Measurements from ENCODE around the gene TBCEL.
A peak's percentile ranks its signal among the peaks of the same experiment; 100 is the strongest.
"Not testable (repeated sequence)": the region's sequence is repeated elsewhere in the genome, so short reads cannot be mapped to it uniquely, and the experiment has no call there.

Gene TBCEL

GRCh38 chr11:120995184-120995583, 28.7 kb upstream of the TBCEL start:
- H3K27ac ChIP-seq (ENCODE audit: low read depth, low read length, severe bottlenecking) = no peak overlapping the region
- no peaks in the 10 kb centered on the region for H3K9me3 ChIP-seq (ENCODE audit: control insufficient read depth, low read length)
- H3K4me3 ChIP-seq (ENCODE audit: extremely low read depth, insufficient read depth, low read length, poor library complexity, severe bottlenecking) = no peak overlapping the region
- no peaks in the 10 kb centered on the region for H3K36me3 ChIP-seq (ENCODE audit: control insufficient read depth, insufficient read depth, low read length)
- WGBS, 2 experiments (ENCODE audit: insufficient coverage in 2 of 2) = 100% methylated on average over 1 of the region's 2 CpGs; no CpG with 5 or more reads in 1 of the 2 experiments
- H3K4me1 ChIP-seq (ENCODE audit: control insufficient read depth, insufficient read depth, low read length, poor library complexity, severe bottlenecking) = no peaks in the 10 kb centered on the region

GRCh38 chr11:120996973-120997372, 26.9 kb upstream of the TBCEL start:
- WGBS, 2 experiments (ENCODE audit: insufficient coverage in 2 of 2) = 86 to 87% methylated on average over 3 to 4 of the region's 5 CpGs
- Histone ChIP-seq H3K9me3 (ENCODE audit: control insufficient read depth, low read length) (no peaks in the 10 kb centered on the region), H3K4me3 (ENCODE audit: extremely low read depth, insufficient read depth, low read length, poor library complexity, severe bottlenecking) (no peak overlapping the region), H3K36me3 (ENCODE audit: control insufficient read depth, insufficient read depth, low read length) (no peaks in the 10 kb centered on the region), H3K27ac (ENCODE audit: low read depth, low read length, severe bottlenecking) (no peak overlapping the region), H3K4me1 (ENCODE audit: control insufficient read depth, insufficient read depth, low read length, poor library complexity, severe bottlenecking) (no peaks in the 10 kb centered on the region)

GRCh38 chr11:120998581-120998980, 25.3 kb upstream of the TBCEL start:
- Histone ChIP-seq H3K4me1 (ENCODE audit: control insufficient read depth, insufficient read depth, low read length, poor library complexity, severe bottlenecking) (no peaks in the 10 kb centered on the region), H3K4me3 (ENCODE audit: extremely low read depth, insufficient read depth, low read length, poor library complexity, severe bottlenecking) (no peak overlapping the region), H3K36me3 (ENCODE audit: control insufficient read depth, insufficient read depth, low read length) (no peaks in the 10 kb centered on the region), H3K9me3 (ENCODE audit: control insufficient read depth, low read length) (no peaks in the 10 kb centered on the region), H3K27ac (ENCODE audit: low read depth, low read length, severe bottlenecking) (no peak overlapping the region)
- 83 to 100% methylated on average over 1 of the region's 1 CpG for WGBS, 2 experiments (ENCODE audit: insufficient coverage in 2 of 2)

- H3K36me3 ChIP-seq (ENCODE audit: control insufficient read depth, insufficient read depth, low read length) = no peaks in the 10 kb centered on the region
- H3K9me3 ChIP-seq (ENCODE audit: control insufficient read depth, low read length) = no peaks in the 10 kb centered on the region
- H3K27ac ChIP-seq (ENCODE audit: low read depth, low read length, severe bottlenecking) = no peak overlapping the region
- 33% methylated on average over 1 of the region's 4 CpGs; no CpG with 5 or more reads in 1 of the 2 experiments for WGBS, 2 experiments (ENCODE audit: insufficient coverage in 2 of 2)
- peaks cover 6% of the 10 kb centered on the region for H3K4me1 ChIP-seq (ENCODE audit: control insufficient read depth, insufficient read depth, low read length, poor library complexity, severe bottlenecking)
- no peak overlapping the region for H3K4me3 ChIP-seq (ENCODE audit: extremely low read depth, insufficient read depth, low read length, poor library complexity, severe bottlenecking)
Measured at GRCh38 chr11:121004206-121004840, 19.6 kb upstream of the TBCEL start.

GRCh38 chr11:121006922-121007321, 17.0 kb upstream of the TBCEL start:
- 83 to 100% methylated on average over 1 of the region's 1 CpG for WGBS, 2 experiments (ENCODE audit: insufficient coverage in 2 of 2)
- H3K36me3 ChIP-seq (ENCODE audit: control insufficient read depth, insufficient read depth, low read length) = no peaks in the 10 kb centered on the region

GRCh38 chr11:121008551-121008950, 15.4 kb upstream of the TBCEL start:
- Histone ChIP-seq H3K36me3 (ENCODE audit: control insufficient read depth, insufficient read depth, low read length) (no peaks in the 10 kb centered on the region), H3K4me1 (ENCODE audit: control insufficient read depth, insufficient read depth, low read length, poor library complexity, severe bottlenecking) (peaks cover 6% of the 10 kb centered on the region), H3K27ac (ENCODE audit: low read depth, low read length, severe bottlenecking) (no peak overlapping the region), H3K9me3 (ENCODE audit: control insufficient read depth, low read length) (no peaks in the 10 kb centered on the region), H3K4me3 (ENCODE audit: extremely low read depth, insufficient read depth, low read length, poor library complexity, severe bottlenecking) (no peak overlapping the region)

More at GRCh38 chr11:121006922-121007321, 17.0 kb upstream of the TBCEL start:
- H3K4me3 ChIP-seq (ENCODE audit: extremely low read depth, insufficient read depth, low read length, poor library complexity, severe bottlenecking) = no peak overlapping the region
- H3K9me3 ChIP-seq (ENCODE audit: control insufficient read depth, low read length) = no peaks in the 10 kb centered on the region
- peaks cover 6% of the 10 kb centered on the region for H3K4me1 ChIP-seq (ENCODE audit: control insufficient read depth, insufficient read depth, low read length, poor library complexity, severe bottlenecking)
- no peak overlapping the region for H3K27ac ChIP-seq (ENCODE audit: low read depth, low read length, severe bottlenecking)

GRCh38 chr11:121012091-121012490, 11.8 kb upstream of the TBCEL start:
- Histone ChIP-seq H3K4me3 (ENCODE audit: extremely low read depth, insufficient read depth, low read length, poor library complexity, severe bottlenecking) (no peak overlapping the region), H3K4me1 (ENCODE audit: control insufficient read depth, insufficient read depth, low read length, poor library complexity, severe bottlenecking) (no peaks in the 10 kb centered on the region), H3K27ac (ENCODE audit: low read depth, low read length, severe bottlenecking) (no peak overlapping the region), H3K9me3 (ENCODE audit: control insufficient read depth, low read length) (no peaks in the 10 kb centered on the region), H3K36me3 (ENCODE audit: control insufficient read depth, insufficient read depth, low read length) (no peaks in the 10 kb centered on the region)
- 100% methylated on average over 1 of the region's 1 CpG; no CpG with 5 or more reads in 1 of the 2 experiments for WGBS, 2 experiments (ENCODE audit: insufficient coverage in 2 of 2)

GRCh38 chr11:121018746-121019145, 5.2 kb upstream of the TBCEL start:
- Histone ChIP-seq H3K4me1 (ENCODE audit: control insufficient read depth, insufficient read depth, low read length, poor library complexity, severe bottlenecking) (no peaks in the 10 kb centered on the region), H3K27ac (ENCODE audit: low read depth, low read length, severe bottlenecking) (no peak overlapping the region), H3K36me3 (ENCODE audit: control insufficient read depth, insufficient read depth, low read length) (no peaks in the 10 kb centered on the region), H3K9me3 (ENCODE audit: control insufficient read depth, low read length) (no peaks in the 10 kb centered on the region), H3K4me3 (ENCODE audit: extremely low read depth, insufficient read depth, low read length, poor library complexity, severe bottlenecking) (no peak overlapping the region)
- WGBS, 2 experiments (ENCODE audit: insufficient coverage in 2 of 2) = 90% methylated on average over 1 of the region's 1 CpG; no CpG with 5 or more reads in 1 of the 2 experiments

- 94 to 96% methylated on average over 26 to 31 of the region's 36 CpGs for WGBS, 2 experiments (ENCODE audit: insufficient coverage in 2 of 2)
- H3K4me3 ChIP-seq (ENCODE audit: extremely low read depth, insufficient read depth, low read length, poor library complexity, severe bottlenecking); H3K9me3 ChIP-seq (ENCODE audit: control insufficient read depth, low read length); H3K27ac ChIP-seq (ENCODE audit: low read depth, low read length, severe bottlenecking); H3K36me3 ChIP-seq (ENCODE audit: control insufficient read depth, insufficient read depth, low read length); H3K4me1 ChIP-seq (ENCODE audit: control insufficient read depth, insufficient read depth, low read length, poor library complexity, severe bottlenecking): not testable (repeated sequence)
Measured at GRCh38 chr11:121021718-121022117, 2.2 kb upstream of the TBCEL start.

- Histone ChIP-seq H3K9me3 (ENCODE audit: control insufficient read depth, low read length) (no peaks in the 10 kb centered on the region), H3K27ac (ENCODE audit: low read depth, low read length, severe bottlenecking) (peak overlapping the region; percentile 10), H3K4me3 (ENCODE audit: extremely low read depth, insufficient read depth, low read length, poor library complexity, severe bottlenecking) (peak overlapping the region; percentile 84), H3K36me3 (ENCODE audit: control insufficient read depth, insufficient read depth, low read length) (peaks cover 5% of the 10 kb centered on the region), H3K4me1 (ENCODE audit: control insufficient read depth, insufficient read depth, low read length, poor library complexity, severe bottlenecking) (peaks cover 9% of the 10 kb centered on the region)
- WGBS, 2 experiments (ENCODE audit: insufficient coverage in 2 of 2) = 76 to 78% methylated on average over 3 of the region's 3 CpGs
Measured at GRCh38 chr11:121024989-121025388, 1.1 kb downstream of the TBCEL start.

- no CpG with 5 or more reads among the region's 2 CpGs for WGBS, 2 experiments (ENCODE audit: insufficient coverage in 2 of 2)
Measured at GRCh38 chr11:121029153-121029552, 5.3 kb downstream of the TBCEL start.

More at GRCh38 chr11:121029153-121029552, 5.3 kb downstream of the TBCEL start:
- Histone ChIP-seq H3K4me3 (ENCODE audit: extremely low read depth, insufficient read depth, low read length, poor library complexity, severe bottlenecking) (no peak overlapping the region), H3K9me3 (ENCODE audit: control insufficient read depth, low read length) (no peaks in the 10 kb centered on the region), H3K36me3 (ENCODE audit: control insufficient read depth, insufficient read depth, low read length) (peaks cover 5% of the 10 kb centered on the region), H3K27ac (ENCODE audit: low read depth, low read length, severe bottlenecking) (no peak overlapping the region), H3K4me1 (ENCODE audit: control insufficient read depth, insufficient read depth, low read length, poor library complexity, severe bottlenecking) (peaks cover 14% of the 10 kb centered on the region)
